Skeletal muscle satellite cell (primary cell): ENCODE results near the gene TFB2M.

Experiments used
- H3K27me3 ChIP-seq: 2 replicates; pipeline ENCODE4 v1.7.0; 2013; ENCODE audit warnings: low read length; ENCODE audit not compliant: control insufficient read depth, insufficient read depth
- H3K36me3 ChIP-seq: 2 replicates; pipeline ENCODE4 v1.7.0; 2013; ENCODE audit warnings: mild to moderate bottlenecking, control low read depth, low read length; ENCODE audit not compliant: insufficient read depth
- H3K4me1 ChIP-seq: 2 replicates; pipeline ENCODE4 v1.7.0; 2013; ENCODE audit warnings: low read length; ENCODE audit not compliant: control insufficient read depth, insufficient read depth
- H3K4me2 ChIP-seq: 2 replicates; pipeline ENCODE4 v1.7.0; 2013; ENCODE audit warnings: mild to moderate bottlenecking, low read length
- H3K4me3 ChIP-seq: 2 replicates; pipeline ENCODE4 v1.7.0; 2013; ENCODE audit warnings: low read length
- H3K9ac ChIP-seq: 2 replicates; pipeline ENCODE4 v1.7.0; 2013; ENCODE audit warnings: mild to moderate bottlenecking, low read depth, low read length, moderate library complexity
- H3K9me3 ChIP-seq: replicated peaks from 2 replicates; pipeline ENCODE4 v1.7.0; 2013; ENCODE audit warnings: mild to moderate bottlenecking, control low read depth, low read length

Gene TFB2M

GRCh38 chr1:246526380-246526779 lies 39.7 kb downstream of the TFB2M start:
- Histone ChIP-seq H3K4me3 (no peak overlapping the region), H3K27me3 (no peaks in the 10 kb centered on the region), H3K36me3 (no peaks in the 10 kb centered on the region), H3K4me1 (no peaks in the 10 kb centered on the region), H3K9me3 (peaks cover 4% of the 10 kb centered on the region), H3K9ac (no peak overlapping the region), H3K4me2 (no peak overlapping the region)

- Histone ChIP-seq H3K27me3 (no peaks in the 10 kb centered on the region), H3K9ac (no peak overlapping the region), H3K9me3 (peaks cover 9% of the 10 kb centered on the region)
These were observed 46.5 kb downstream of the TFB2M start for GRCh38 chr1:246519514-246519913.

DNA sequence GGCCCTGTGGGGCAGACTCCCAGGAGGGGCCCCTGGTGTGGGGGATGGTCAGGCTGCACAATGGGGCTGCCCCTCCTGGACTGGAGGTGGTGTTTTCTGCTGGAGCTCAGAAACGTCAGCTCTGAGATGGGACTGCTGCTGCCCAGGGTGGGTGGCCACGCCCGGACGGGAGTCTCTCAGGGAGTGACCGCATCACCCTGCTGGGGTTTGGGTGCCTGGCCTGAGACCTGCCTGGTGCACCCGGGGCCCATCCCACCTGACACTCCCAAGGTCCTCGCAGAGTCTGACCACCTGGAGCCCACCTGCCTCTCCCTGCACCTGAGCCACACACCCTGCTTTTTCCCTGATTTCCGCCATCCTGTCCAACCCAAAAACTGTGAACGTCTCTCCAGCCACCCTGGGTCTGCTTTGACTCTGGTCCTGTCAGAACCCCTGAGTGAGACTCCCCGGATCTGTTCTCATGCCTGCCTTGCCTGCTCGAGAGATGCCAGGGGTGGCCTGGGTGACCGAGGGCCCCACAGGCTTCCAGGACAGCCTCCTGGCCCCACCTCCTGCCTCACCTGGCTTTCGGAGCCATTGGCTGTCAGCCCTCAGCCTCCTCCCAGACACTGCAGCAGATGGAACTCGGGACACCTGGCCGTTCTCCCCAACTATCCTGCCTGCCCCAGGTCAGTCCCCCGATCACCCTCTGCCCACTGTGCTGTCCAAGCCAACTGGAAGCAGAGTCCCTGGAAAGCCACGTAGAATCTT lies 47.4 kb downstream of the TFB2M start:
- Histone ChIP-seq H3K27me3 (no peaks in the 10 kb centered on the region), H3K4me2 (no peak overlapping the region), H3K36me3 (no peaks in the 10 kb centered on the region), H3K4me3 (no peak overlapping the region), H3K9ac (no peak overlapping the region), H3K4me1 (no peaks in the 10 kb centered on the region), H3K9me3 (peaks cover 9% of the 10 kb centered on the region)

More at GRCh38 chr1:246519514-246519913, 46.5 kb downstream of the TFB2M start:
- Histone ChIP-seq H3K4me1 (no peaks in the 10 kb centered on the region), H3K4me3 (no peak overlapping the region), H3K36me3 (no peaks in the 10 kb centered on the region), H3K4me2 (no peak overlapping the region)

DNA sequence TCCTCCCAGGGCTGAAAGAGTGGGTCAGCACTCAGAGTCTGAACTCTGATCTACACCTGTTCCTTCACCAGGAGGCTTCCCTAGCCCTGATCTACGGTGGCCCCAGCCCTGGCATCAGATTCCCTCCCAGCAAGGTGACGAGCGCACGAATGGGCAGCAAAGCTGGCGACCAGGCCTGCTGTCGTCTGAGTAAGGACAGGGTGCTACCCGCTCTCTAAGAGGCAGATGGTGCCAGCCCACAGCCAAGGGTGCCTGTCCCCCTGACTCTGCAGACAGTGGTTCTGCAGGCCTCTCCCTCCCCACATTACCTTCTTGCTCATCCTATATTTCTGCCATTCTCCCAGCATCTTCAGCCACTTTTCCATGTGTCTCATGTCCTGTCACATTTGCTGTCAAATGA lies 48.7 kb downstream of the TFB2M start:
- no peak overlapping the region for H3K9ac ChIP-seq
- peaks cover 9% of the 10 kb centered on the region for H3K9me3 ChIP-seq
- no peak overlapping the region for H3K4me3 ChIP-seq
- no peaks in the 10 kb centered on the region for H3K27me3 ChIP-seq
- no peak overlapping the region for H3K4me2 ChIP-seq
- H3K4me1 ChIP-seq = no peaks in the 10 kb centered on the region
- no peaks in the 10 kb centered on the region for H3K36me3 ChIP-seq

DNA sequence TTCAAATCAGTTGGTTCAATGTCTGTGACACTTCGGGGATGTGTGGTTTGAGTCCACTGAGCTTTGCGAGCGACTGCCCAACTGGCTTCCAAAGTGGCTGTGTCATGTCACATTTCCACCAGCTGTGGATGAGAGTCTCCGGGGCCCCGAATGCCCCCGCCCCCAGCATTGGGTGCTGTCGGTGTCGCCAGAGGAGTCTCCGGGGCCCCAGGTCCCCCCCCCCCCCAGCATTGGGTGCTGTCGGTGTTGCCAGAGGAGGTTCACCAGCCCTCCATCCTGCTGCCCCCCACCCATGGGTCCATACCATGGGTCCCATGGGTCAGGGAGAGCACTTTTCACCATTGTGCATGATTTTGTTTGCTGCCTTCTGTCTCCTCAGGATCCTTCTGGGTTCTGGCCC lies 49.9 kb downstream of the TFB2M start:
- no peak overlapping the region for H3K4me2 ChIP-seq

DNA sequence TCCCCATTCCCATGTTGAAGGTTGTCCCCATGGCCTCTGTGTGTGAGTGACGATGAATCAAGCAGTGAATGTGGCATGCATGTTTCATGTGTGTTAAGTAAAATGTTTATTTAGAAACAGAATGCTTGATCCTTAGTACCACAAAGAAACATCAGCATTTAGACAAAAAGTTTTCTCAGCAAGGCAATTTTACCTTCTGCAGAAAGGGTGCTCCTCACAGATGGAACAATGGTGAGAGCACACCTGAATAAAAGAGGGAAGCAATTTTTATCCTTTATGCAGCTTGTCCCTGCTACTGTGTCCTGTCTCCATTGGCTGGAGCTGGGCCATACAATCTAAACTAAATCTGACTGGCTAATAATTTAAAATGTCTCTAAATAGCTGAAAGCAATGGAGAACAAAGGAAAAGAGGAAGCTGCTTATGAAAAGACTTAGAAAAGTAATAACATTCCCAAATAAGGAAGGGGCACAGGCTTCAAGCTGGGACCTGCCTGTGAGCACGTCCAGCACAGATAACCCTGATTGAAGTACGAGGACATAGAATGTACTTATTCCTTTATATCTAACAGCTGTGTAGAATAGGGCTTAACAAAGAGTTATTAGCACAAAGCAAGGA lies 50.6 kb downstream of the TFB2M start:
- H3K4me3 ChIP-seq = no peak overlapping the region
- no peak overlapping the region for H3K9ac ChIP-seq
- no peaks in the 10 kb centered on the region for H3K4me1 ChIP-seq
- H3K4me2 ChIP-seq = no peak overlapping the region
- H3K27me3 ChIP-seq = no peaks in the 10 kb centered on the region
- H3K9me3 ChIP-seq = peaks cover 9% of the 10 kb centered on the region
- H3K36me3 ChIP-seq = no peaks in the 10 kb centered on the region

More for the DNA sequence above, 49.9 kb downstream of the TFB2M start:
- H3K36me3 ChIP-seq = no peaks in the 10 kb centered on the region
- H3K27me3 ChIP-seq = no peaks in the 10 kb centered on the region
- no peak overlapping the region for H3K4me3 ChIP-seq
- H3K9ac ChIP-seq = no peak overlapping the region
- H3K4me1 ChIP-seq = no peaks in the 10 kb centered on the region
- peaks cover 9% of the 10 kb centered on the region for H3K9me3 ChIP-seq

DNA sequence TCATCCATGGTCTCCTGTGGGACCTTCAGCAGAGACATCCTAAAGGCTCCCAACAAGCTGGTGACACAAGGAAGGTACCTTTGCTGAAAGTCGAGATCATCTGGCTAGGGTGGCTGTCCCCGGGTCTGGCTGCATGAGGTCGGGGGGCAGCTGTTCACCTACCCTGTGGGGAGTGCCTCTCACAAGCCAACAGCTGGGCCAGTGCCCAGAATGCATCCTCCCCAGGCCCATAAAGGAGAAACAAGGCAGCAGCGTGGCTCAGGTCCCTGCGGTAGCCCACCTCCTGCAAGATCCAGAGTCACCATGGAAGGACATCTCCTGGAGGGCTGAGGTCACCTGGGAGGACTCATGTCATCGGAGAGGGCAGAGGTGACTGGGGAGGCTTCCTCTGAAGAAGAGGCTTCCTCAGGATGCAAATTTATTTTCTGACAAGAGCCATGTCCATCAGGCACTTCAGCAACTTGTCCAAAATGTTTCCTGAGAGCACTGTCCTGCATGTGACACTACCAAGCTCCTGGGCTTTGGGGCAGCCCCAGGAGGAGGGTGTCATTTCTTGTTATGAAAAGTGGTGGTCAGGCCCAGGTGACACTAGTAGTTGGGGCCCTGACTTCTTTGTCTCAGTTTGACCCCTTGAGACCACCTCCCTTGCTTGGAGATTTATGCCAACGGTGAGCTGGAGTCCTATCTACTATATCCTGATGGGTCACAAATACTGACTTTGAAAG lies 52.3 kb downstream of the TFB2M start:
- H3K36me3 ChIP-seq = no peaks in the 10 kb centered on the region
- no peaks in the 10 kb centered on the region for H3K4me1 ChIP-seq
- no peak overlapping the region for H3K4me3 ChIP-seq
- H3K4me2 ChIP-seq = no peak overlapping the region
- no peaks in the 10 kb centered on the region for H3K27me3 ChIP-seq
- no peak overlapping the region for H3K9ac ChIP-seq
- H3K9me3 ChIP-seq = peaks cover 9% of the 10 kb centered on the region

- H3K9ac ChIP-seq = no peak overlapping the region
- no peaks in the 10 kb centered on the region for H3K36me3 ChIP-seq
- peaks cover 9% of the 10 kb centered on the region for H3K9me3 ChIP-seq
- no peaks in the 10 kb centered on the region for H3K4me1 ChIP-seq
- no peak overlapping the region for H3K4me3 ChIP-seq
- H3K4me2 ChIP-seq = no peak overlapping the region
- no peaks in the 10 kb centered on the region for H3K27me3 ChIP-seq
These were observed 53.0 kb downstream of the TFB2M start for GRCh38 chr1:246513041-246513440.

GRCh38 chr1:246512635-246513034 lies 53.4 kb downstream of the TFB2M start:
- H3K36me3 ChIP-seq = no peaks in the 10 kb centered on the region
- peaks cover 6% of the 10 kb centered on the region for H3K9me3 ChIP-seq
- H3K4me2 ChIP-seq = no peak overlapping the region
- no peaks in the 10 kb centered on the region for H3K4me1 ChIP-seq
- H3K27me3 ChIP-seq = no peaks in the 10 kb centered on the region
- H3K9ac ChIP-seq = no peak overlapping the region
- no peak overlapping the region for H3K4me3 ChIP-seq

- no peaks in the 10 kb centered on the region for H3K4me1 ChIP-seq
These were observed 53.8 kb downstream of the TFB2M start for GRCh38 chr1:246512230-246512629.

GRCh38 chr1:246511203-246511602 lies 54.9 kb downstream of the TFB2M start:
- Histone ChIP-seq H3K4me1 (peaks cover 3% of the 10 kb centered on the region), H3K36me3 (no peaks in the 10 kb centered on the region), H3K9ac (no peak overlapping the region), H3K9me3 (peaks cover 5% of the 10 kb centered on the region), H3K27me3 (no peaks in the 10 kb centered on the region), H3K4me2 (no peak overlapping the region), H3K4me3 (no peak overlapping the region)

More at GRCh38 chr1:246512230-246512629, 53.8 kb downstream of the TFB2M start:
- Histone ChIP-seq H3K9me3 (peaks cover 5% of the 10 kb centered on the region), H3K9ac (no peak overlapping the region), H3K4me3 (no peak overlapping the region), H3K36me3 (no peaks in the 10 kb centered on the region), H3K4me2 (no peak overlapping the region), H3K27me3 (no peaks in the 10 kb centered on the region)
